Nucleus accumbens (tissue), 56 donors: ENCODE data around the gene OGFOD3.
"Not testable (repeated sequence)": the region's sequence is repeated elsewhere in the genome, so short reads cannot be mapped to it uniquely, and the experiment has no call there.

ENCODE experiments used
- DNase-seq, 56 donors: peaks; one replicate each; lab custom pipeline; 2025; lab: John Stamatoyannopoulos, UW

The OGFOD3 gene

GRCh38 chr17:82378741-82379021 is 39.7 kb downstream of the OGFOD3 start:
- DNase-seq, result no peak

DNA sequence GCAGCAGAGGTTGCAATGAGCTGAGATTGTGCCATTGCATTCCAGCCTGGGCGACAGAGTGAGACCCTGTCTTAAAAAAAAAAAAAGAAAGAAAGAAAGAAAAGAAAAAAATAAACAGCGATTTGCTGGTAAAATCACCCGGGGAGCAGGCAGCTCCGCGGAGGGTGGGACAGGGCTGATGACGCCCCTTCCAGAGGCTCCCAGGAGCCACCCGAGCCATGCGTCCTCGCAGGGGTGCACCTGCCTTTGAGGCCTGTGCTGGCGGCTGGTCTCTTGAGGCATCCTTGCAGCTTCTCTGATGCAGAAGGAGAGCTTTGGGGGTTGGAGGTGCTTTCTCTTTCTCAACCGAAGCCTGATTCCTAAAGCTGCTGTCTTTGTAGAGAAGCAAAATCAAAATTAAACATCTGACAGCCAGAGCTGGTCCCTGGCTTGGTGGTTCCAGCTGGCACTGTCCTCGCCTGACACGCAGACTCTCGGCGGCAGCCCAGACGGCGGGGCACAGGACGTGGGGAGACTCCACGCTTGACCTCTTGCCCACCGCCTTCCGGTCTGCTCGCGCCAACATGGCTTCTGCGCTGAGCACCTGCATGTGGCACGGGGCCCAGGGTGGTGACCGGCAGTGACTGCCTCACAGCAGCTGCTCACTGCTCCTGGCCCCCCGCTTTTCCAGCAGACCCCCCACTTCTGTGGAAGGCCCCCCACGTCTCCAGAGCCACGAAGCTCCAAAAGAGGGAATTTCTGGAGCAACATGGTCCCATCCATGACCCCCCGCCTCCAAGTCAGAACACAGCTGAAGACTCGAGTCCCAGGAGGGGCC is 40.3 kb downstream of the OGFOD3 start:
- no peak for DNase-seq

DNA sequence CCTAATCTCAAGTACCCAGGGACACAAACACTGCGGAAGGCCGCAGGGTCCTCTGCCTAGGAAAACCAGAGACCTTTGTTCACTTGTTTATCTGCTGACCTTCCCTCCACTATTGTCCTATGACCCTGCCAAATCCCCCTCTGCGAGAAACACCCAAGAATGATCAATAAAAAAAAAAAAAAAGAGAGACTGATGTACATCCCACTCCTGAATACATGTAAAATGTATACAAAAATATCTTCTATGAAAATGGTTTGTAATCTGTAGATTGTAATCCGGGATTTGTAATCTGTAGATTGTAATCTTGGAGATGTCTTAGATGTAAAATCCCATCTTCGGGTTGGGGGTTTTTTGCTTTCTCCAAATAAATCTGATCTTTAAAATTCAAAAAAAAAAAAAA is 41.1 kb downstream of the OGFOD3 start:
- not testable (repeated sequence) for DNase-seq

DNA sequence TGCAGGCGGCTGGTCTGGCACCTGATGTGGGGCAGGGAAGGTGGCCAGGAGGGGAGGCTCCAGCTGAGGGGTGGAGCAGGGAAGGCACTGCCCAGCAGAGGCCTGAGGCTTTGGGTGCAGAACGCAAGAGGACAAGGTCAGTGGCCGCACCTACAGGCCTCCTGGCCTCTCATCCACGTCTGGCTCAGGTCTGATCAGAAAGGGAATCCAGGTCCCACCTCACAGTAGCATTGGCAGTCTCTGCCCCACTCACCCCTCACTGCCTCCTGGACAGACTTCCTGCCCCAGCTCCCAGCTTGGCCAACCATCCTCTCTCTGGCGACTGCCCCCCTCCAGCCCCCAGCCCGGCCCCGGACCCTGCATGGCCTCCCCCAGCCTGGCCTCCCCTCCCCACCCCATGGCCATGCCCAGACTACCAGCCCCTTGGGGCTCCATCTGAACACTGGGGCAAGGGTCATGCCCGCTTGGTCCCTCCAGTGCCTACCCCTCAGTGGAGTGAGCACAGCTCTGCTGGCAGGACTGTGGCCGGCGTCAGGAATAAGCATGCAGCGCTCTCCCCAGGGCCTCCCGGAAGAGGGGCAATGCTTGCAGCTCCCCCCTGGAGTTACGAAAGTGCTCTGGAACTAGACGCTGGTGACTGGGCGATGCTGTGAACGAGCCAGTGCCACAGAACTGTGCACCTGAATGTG is 42.2 kb downstream of the OGFOD3 start:
- no peak for DNase-seq

DNA sequence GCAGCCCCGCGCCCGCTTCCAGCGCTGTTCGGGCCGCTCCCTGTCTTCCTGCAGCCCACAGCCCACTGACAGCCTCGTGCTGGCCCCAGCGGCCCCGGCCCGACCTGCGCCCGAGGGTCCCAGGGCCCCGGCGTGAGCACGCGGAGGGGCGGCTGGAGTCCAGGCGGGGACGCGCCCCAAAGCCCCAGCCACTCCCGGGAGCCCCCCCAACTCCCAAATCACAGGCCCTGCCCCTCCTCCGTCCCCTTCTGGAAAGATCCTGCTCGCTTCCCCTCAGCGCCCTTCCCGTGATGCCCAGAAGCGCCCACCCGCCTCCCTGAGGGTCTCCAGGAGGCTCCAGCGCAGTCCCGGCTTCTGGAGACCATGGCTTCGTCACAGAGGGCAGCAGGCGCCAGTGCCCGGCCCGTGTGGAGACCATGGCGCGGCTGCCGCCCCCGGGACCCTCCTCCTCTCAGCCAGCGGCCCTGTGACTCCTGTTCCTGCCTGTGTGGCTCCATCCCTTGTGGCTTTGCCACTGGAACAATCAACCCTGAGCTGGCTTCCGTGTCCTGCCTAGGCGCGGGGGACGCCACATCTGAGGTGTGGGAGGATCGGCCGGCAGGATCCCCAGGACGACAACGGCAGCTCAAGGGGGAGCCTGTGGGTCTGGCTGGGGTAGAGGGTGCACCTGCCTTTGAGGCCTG is 42.9 kb downstream of the OGFOD3 start:
- no peak for DNase-seq

GRCh38 chr17:82374626-82375331 is 43.6 kb downstream of the OGFOD3 start:
- DNase-seq, result no peak

- no peak for DNase-seq
These were observed 44.4 kb downstream of the OGFOD3 start for GRCh38 chr17:82373731-82374625.

DNA sequence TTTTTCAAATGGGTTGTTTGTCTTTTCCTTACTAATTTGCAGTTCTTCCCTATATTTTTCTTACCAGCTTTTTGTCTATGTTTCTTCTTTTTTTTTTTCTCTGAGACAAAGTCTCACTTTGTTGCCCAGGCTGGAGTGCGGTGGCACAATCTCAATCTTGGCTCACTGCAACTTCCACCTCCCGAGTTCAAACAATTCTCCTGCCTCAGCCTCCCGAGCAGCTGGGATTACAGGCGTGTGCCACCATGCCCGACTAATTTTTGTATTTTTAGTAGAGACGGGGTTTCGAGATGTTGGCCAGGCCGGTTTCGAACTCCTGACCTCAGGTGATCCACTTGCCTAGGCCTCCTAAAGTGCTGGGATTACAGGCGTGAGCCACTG is 45.3 kb downstream of the OGFOD3 start:
- not testable (repeated sequence) for DNase-seq

DNA sequence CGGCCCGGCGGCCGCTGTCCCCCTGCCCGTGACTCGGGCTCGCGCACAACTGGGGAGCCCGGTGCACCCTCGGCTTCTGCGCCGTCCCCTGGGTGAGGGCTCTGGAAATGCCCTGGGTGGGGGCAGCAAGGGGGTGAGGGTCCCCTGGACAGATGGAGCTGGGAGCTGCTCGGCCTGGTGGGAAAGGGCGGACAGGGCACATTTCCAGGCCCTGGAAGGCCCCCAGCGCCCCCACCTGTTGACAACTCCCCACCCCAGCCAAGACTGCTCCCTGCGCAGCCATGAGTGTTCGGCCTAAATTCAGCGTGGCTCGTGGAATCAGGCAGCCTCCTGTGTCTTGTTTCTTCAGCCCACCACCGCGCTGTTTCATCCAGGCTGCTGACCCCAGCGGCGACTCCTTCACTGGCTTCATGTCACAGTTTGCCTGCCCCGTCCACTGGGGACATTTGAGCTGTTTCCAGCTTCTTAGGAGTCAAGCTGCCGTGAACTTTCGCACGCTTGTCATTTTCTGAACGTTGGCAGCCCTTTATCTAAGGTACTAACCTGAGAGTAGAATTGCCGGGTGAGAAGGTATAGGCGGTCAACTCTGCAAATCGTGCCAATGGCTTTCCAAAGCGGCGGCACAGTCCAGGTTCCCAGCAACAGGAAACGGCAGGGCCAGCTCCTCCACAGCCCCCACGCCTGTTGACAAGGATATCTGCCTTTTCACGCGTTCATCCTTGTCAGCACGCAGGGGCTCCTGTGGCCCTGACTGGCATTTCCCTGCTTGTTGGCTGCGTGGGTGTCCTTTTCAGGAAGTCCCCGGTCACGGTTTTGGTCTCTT is 45.9 kb downstream of the OGFOD3 start:
- no peak for DNase-seq

- no peak for DNase-seq
These were observed 46.8 kb downstream of the OGFOD3 start, which contains the start of gene UTS2R for GRCh38 chr17:82371333-82372248. UTS2R (plus strand) TSS chr17:82371765; CDS start chr17:82374325, 2,560 bp downstream.

DNA sequence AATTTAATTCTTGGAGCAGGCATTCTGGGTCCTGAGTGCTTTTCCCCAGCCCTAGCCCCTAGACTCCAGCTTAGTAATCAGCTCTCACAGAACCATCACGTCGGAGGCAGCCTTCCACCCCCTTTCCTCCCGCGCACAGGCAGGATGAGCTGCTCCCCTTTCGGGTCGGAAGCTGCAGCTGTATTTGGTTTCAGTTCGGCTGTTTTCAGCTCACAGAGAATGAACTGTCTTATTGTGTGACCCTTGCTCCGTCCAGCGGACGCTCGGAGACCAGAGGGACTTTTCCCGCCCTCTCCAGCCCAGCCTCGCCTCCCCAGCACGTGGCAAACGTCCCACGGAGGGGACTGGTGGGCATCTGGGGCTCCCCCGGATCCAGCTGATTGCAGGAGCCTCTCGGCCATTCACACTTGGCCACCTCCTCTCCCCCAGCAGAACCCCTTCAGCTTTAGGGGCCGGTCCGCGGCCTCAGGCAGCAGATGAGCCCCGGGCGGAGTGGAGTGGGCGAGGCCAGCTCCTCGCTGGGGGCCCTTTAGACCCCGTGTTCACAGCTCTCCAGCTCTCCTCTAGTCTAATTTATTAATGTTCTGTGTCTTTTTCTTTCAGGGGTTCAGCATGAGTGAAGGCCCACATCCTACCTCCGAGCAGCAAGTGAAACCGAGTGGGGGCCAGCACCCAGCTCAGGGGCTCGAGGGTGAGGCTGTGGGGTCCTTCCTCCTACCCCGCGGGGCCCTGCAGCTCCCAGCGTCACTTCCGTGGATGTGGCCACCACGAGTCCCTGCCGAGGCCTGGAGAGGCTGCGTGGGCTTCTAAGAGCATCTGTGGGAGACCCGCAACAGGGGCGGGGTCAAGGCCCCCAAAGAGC is 47.7 kb downstream of the OGFOD3 start:
- DNase-seq, result peak in 8 of 56 donors; percentile 8 to 26 (median 16)

- DNase-seq, result no peak
These were observed 49.2 kb downstream of the OGFOD3 start for GRCh38 chr17:82369211-82369610.

DNA sequence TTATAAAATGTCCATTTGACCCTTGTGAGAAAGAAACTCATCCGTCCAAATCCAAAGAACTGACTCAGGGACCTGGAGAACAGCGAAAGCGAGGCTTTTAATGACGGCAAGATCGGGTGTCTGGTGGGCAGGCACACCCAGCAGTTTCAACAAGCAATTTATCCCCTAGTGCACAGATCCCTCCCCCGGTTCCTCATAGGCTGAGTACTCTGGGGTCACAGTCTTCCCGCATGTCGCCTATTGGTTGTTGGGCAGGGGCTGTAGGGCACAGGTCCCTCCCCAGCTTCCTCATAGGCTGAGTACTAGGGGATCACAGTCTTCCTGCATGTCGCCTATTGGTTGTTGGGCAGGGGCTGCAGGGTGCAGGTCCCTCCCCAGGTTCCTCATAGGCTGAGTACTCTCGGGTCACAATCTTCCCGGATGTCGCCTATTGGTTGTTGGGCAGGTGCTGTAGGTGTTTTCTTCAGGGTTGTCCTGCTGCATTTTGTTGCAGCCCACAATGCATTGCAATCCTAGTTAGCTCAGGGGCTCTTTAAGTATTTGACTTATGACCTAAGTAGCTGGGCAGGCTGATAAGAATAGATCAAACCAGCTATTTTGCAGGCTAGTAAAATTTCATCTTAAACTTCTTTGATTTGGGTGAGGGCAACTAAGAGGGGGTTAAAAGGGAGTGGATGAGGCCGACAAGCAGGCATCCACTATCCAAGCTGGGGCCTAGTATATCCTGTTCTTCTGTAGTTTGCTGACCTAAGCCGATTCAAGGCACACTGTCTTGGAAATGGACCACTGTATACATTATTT is 50.5 kb downstream of the OGFOD3 start:
- no peak for DNase-seq

DNA sequence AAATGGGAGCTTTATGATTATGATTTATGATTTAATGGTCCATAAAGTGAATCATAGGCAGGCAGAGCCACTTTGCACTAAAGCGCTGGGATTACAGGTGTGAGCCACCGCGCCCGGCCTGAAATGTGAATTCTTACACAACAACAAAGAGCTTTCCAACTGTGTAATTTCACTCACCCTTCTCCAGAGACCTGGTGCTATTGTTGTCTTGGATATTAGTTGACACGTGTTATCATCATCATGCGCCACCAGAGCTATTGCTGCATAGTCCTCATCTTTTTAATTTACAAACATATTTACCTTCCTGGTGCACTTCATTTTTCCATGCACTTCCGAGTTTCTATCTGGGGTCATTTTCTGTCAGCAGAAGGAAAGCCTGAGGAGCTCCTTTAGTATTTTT is 51.6 kb downstream of the OGFOD3 start:
- DNase-seq, result no peak

DNA sequence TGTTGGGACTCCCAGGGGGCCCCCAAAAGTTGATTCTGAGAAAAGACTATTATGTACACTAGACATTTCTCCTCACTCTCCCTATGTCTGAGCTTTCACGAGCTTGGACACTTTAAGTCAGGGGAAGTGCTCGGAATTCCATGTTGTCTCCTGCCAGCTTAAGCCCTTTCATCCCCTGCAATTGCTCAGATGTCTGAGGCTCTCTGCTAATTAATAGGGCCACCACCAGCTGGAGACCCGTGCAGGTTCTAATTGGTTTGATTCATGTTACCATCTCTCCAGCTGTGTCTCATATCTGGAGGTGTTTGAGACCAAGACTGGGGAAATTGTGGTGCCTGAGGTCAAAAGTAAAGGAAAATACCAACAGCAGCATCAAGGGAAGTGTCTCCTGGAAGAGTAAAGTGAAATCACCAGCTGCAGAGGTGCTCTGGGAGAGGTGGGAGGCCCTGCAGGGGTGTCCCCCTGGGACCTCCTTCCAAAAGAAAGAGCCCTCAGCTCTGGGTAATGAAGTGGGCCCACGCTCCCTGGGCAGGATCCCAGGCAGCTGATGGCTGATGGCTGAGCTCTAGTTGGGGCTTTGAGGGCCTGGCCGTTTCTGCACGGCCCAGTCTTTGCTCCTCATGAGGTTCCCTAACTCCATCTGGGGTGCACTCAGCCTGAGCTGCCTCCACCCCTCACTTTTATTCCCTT is 52.6 kb downstream of the OGFOD3 start:
- no peak for DNase-seq
